Stimulated activated CD8-positive, alpha-beta memory T cell treated with anti-CD3 and anti-CD28 coated beads, Interleukin-4, amount 100 ng/mL, for 4 hours (primary cell): ENCODE results near the gene MACROD2.
"Not testable (repeated sequence)": the region's sequence is repeated elsewhere in the genome, so short reads cannot be mapped to it uniquely, and the experiment has no call there.

Experiments
- DNase-seq, 2 donors: peaks; one replicate each; pipeline ENCODE4 v3.0.0-alpha.2; 2020; ENCODE audit warnings: low read depth in 2 of 2, low spot score in 1 of 2

Gene MACROD2

GRCh38 chr20:15374682-15375081, 1379.4 kb downstream of the MACROD2 start:
- DNase-seq = no peak

- no peak for DNase-seq
Observed at GRCh38 chr20:15375836-15376235, 1380.5 kb downstream of the MACROD2 start.

DNA sequence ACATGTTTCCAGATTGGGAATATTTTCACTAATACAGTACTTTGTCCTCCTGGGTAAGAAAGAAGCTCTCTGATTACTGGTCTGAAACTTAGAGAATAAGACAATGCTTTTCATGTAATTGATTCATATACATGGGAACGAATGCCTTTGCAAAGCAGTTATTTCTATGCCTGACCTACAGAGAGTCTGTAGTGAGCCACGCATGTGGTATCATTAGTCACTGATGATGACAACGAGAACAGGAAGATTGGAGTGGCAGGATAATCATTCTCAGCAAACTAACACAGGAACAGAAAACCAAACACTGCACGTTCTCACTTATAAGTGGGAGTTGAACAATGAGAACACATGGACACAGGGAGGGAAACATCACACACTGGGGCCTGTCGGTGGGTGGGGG, 1382.3 kb downstream of the MACROD2 start:
- not testable (repeated sequence) for DNase-seq

DNA sequence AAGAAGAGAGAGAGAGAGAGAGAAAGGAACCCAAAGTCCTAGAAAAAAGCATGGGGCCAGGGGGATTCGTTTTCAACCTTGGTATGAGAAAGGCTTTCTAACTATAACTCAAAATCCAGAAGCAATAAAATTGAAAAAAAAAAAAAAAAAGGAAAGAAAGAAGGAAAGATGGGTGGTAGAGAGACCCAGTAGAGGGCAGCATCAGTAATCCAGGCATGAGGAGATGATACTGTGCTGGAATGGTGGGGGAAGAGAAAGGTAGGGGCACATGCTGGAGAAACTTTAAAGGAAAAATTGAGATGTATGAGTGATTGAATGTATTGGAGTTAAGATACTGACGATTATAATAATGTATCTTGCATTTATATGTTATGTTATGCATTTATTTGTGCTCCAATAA, 1382.8 kb downstream of the MACROD2 start:
- DNase-seq = no peak

- no peak for DNase-seq
Observed at GRCh38 chr20:15379681-15380296, 1384.5 kb downstream of the MACROD2 start.

DNA sequence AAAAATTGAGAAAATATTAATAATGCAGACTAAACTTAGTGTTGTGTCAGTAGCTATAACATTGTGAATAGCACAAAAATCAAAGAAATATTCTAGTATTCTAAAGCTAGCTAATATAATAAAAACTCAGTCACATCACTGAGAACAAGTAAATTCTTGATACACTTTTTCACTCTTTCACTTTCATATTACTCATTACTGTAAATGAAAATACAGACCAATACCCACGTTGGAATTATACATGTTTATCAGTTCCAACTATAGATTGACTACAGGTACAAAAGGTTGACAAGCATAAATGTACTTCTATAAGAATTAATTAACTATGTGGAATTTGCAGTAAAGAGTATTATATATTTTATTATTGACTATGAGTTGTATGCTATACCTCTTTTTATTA, 1385.5 kb downstream of the MACROD2 start:
- no peak for DNase-seq

DNA sequence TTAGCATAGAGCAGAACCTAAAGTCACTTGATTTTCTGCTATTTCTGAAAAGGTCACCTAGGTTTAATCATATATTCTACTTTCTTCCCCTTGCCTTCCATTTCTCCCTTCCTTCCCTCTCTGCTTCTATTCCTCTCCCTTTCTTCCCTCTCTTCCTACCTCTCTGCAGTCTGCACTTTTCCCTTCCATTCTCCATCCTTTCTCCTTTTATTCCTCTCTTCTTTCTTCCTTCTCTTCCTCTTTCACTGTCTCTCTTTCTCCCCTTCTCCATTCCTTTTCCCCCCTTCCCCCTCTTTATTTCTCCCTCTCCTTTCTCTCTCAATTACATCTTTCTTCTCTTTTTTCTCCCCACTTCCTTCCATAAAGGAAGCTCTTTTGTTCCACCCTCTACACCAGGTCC, 1391.9 kb downstream of the MACROD2 start:
- no peak for DNase-seq

GRCh38 chr20:15395457-15395856, 1400.1 kb downstream of the MACROD2 start:
- DNase-seq = no peak

GRCh38 chr20:15396026-15396425, 1400.7 kb downstream of the MACROD2 start:
- no peak for DNase-seq

DNA sequence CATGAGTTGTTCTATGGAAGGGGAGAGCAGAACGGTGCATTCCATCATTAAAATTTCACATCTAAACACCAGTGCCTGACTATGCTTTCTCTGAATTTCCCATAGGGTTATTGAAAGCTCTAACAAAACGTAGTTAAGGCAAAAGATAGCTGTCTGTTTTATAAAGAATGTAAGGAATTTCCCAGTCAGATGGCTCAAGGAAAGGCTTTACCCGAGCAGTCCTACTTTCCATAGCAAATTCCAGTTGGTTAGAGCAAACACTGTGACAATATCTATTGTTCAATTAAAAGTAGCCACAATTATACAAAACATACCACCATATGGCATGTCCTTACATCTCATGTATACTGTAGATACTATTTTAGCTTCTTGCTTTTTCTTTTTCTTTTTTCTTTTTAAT, 1401.6 kb downstream of the MACROD2 start:
- no peak for DNase-seq

DNA sequence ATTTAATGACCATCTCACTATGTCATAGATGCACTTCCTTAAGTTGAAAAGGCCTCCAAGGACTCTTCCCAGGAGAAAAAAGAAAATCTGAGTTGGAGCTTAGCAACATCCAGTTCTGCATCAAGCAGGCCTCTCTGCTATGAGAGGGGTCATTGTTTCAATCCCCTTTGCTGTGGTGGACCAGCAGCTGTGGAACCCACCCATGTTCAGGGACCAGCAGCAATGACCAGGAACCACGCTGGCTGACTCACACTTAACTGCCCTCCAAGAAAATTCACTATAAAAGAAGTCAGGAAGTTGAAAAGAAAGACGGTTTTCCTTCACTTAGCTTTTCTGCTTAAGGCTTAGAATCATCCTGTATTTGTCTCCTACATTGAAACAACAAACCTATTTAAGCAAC, 1404.5 kb downstream of the MACROD2 start:
- no peak for DNase-seq

DNA sequence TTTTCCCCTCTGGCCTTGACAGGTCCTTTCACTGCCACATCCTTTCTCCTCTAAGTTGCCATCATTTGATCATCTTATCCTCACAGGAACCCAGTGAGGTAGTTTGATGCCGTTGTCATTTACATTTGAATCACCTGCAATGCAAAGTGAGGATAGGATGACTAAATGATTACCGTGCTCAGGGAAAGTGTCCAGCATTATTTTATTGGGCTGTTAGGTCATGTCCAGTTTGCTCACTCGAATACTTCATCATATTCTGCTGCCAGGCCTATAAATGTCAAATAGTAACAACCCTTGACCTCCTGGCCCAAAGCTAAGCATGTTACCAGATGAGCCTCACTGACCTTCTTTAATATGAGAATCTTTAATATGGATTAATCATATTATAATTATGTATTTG, 1410.8 kb downstream of the MACROD2 start:
- no peak for DNase-seq

- DNase-seq = no peak
Observed at GRCh38 chr20:15411781-15412180, 1416.5 kb downstream of the MACROD2 start.

GRCh38 chr20:15415908-15416307, 1420.6 kb downstream of the MACROD2 start:
- DNase-seq = no peak

- no peak for DNase-seq
Observed at GRCh38 chr20:15419856-15420255, 1424.5 kb downstream of the MACROD2 start.

GRCh38 chr20:15422966-15423365, 1427.7 kb downstream of the MACROD2 start:
- no peak for DNase-seq

DNA sequence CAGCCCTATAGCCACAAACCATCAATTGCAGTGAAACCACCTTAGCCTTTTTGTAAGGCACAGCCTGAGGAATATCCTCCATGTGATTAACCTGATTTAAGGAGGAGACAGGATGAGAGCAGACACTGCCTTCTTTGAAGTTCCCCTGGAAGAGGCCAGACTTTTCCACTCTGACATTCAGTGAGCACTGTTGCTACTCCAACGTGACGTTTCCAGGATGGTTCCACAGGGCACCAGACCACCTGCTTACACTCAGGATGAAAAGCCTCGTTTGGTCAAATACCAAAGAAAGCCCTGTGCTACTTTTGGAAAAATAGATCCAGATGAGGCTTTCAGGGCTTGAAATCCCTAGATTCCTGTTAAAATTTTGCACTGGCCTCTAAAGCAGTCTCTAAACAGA, 1444.2 kb downstream of the MACROD2 start:
- DNase-seq = no peak

DNA sequence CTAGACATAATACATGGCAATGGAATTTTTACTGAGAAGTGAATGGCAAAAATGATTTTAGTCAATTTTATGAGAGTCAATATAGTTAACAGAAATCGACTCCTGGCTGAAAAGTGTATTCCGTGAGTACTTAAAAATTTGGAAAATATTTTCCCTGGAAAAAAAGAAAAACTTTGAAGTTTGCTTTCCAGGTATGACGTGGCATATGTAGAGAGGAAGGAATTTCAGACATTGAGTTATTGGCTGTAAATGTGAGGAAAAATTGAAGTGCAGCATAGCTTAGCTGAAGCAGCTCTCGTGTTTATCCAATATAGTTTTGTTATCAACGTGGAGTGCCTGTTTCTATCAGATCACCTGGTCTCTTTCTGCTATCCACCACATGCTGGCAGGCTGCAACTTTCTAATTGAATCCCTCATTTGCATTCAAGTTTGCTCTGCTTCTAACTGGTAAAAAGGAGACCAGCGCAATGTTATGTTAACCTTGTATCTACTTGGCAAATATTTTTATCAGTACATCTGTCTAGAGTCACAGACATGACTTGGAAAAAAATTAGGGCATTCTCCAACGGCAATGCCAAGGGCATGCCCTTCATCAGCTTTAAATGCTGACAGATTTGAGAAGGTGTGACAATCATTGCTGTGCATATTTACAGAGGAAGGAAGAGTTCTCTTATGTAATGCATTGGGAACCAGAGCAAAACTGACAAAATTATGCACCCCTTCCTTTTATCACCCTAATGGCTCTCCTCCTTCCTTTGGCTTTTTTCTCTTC, 1444.9 kb downstream of the MACROD2 start:
- DNase-seq = no peak

- no peak for DNase-seq
Observed at GRCh38 chr20:15445056-15445840, 1449.9 kb downstream of the MACROD2 start.

DNA sequence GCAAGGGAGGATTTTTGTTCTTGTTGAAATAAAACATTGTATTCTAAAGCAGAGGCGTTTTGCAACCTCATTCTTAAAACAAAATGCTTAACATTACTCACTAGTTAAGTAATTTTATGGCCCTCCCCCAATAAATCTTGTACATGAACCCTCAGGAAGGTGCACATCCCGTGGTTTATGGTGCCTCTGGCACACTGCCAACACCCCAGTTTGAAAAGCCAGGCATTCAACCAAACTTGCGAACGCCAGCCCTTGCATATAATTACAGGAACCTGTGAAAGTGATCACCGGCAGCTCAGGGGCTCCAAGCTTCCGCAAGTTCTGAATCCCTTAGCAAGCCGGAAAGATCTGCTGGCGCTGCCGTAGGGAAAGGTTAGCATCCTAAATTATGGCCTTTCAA, 1451.1 kb downstream of the MACROD2 start:
- DNase-seq = no peak

GRCh38 chr20:15447549-15447948, 1452.2 kb downstream of the MACROD2 start:
- DNase-seq = no peak

- no peak for DNase-seq
Observed at GRCh38 chr20:15449061-15449460, 1453.7 kb downstream of the MACROD2 start.
